DND-41 (cell line): ENCODE measurements around the gene GFOD1.

Source experiments
- ATAC-seq: fragments of 200-7000 bp; cut with Tn5 transposase; 3 replicates; pipeline ENCODE4 v1.9.1; 2021; ENCODE audit warnings: low read depth; ENCODE audit not compliant: insufficient read depth
- DNase-seq: peaks from one replicate; pipeline ENCODE4 v3.0.0-alpha.2; 2020
- H2AFZ ChIP-seq: 2 replicates; pipeline ENCODE4 v1.6.0; 2012; ENCODE audit warnings: low read depth, low read length
- H3K27ac ChIP-seq: 2 replicates; pipeline ENCODE4 v1.5.1; 2012; ENCODE audit warnings: low read length, inconsistent platforms
- H3K27me3 ChIP-seq: fragments of 200-600 bp; sonication (generic); 2 replicates; pipeline ENCODE4 v1.6.0; 2012; ENCODE audit warnings: low read length, mild to moderate bottlenecking, inconsistent platforms; ENCODE audit not compliant: insufficient read depth, poor library complexity
- H3K36me3 ChIP-seq: 2 replicates; pipeline ENCODE4 v1.5.1; 2012; ENCODE audit warnings: low read length, inconsistent platforms; ENCODE audit not compliant: insufficient read depth
- H3K4me1 ChIP-seq: 2 replicates; pipeline ENCODE4 v1.5.1; 2012; ENCODE audit warnings: mild to moderate bottlenecking, low read length; ENCODE audit not compliant: insufficient read depth
- H3K4me2 ChIP-seq: 2 replicates; pipeline ENCODE4 v1.6.0; 2012; ENCODE audit warnings: mild to moderate bottlenecking, moderate library complexity, low read length, inconsistent platforms; ENCODE audit not compliant: insufficient read depth
- H3K4me3 ChIP-seq, 2 experiments: fragments of 200-600 bp in 1 of 2; shearing (Covaris generic) in 1 of 2; 2 replicates each; pipeline ENCODE4 v1.5.1; 2012 to 2016; ENCODE audit warnings: inconsistent platforms in 2 of 2, low read length in 2 of 2, mild to moderate bottlenecking in 2 of 2, low read depth in 1 of 2, moderate library complexity in 1 of 2
- H3K79me2 ChIP-seq: 2 replicates; pipeline ENCODE4 v1.6.0; 2012; ENCODE audit warnings: low read length, inconsistent platforms; ENCODE audit not compliant: insufficient read depth
- H3K9ac ChIP-seq: 2 replicates; pipeline ENCODE4 v1.6.0; 2012; ENCODE audit warnings: low read depth, mild to moderate bottlenecking, inconsistent platforms, low read length, moderate library complexity
- H3K9me3 ChIP-seq: 2 replicates; pipeline ENCODE4 v1.5.1; 2012; ENCODE audit warnings: low read length, moderate library complexity, mild to moderate bottlenecking, inconsistent platforms; ENCODE audit not compliant: insufficient read depth, severe bottlenecking
- H4K20me1 ChIP-seq: 2 replicates; pipeline ENCODE4 v1.6.0; 2012; ENCODE audit warnings: low read length; ENCODE audit not compliant: insufficient read depth
- CTCF ChIP-seq: IDR thresholded peaks from 2 replicates; pipeline ENCODE4 v1.5.1; 2012; ENCODE audit warnings: borderline replicate concordance, low read length, moderate library complexity, mild to moderate bottlenecking; ENCODE audit not compliant: poor library complexity, severe bottlenecking; ENCODE audit errors: extremely low read depth
- EZH2 ChIP-seq: IDR thresholded peaks from 3 replicates; pipeline ENCODE4 v1.6.1; 2012; ENCODE audit warnings: borderline replicate concordance, low read depth, mild to moderate bottlenecking, moderate library complexity, low read length, inconsistent platforms; ENCODE audit not compliant: severe bottlenecking

Gene GFOD1

DNA sequence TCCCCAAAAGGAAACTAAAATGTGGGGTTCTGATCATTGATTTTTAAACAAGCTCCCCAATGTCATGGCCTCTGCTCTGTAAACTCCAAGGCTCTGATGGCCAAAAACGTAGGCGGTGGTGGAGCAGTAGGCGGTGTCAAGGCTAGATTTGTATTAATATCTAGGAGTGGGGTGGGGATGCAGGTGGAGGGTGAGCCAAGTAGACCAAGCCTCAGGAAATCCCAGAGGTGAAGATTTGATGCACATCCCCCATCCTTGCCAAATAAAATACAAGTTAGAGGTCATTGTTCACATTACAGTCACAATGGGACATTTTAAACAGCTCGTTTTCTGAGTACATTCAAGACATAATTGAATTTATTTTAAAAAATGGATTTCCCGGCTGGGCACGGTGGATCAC lies 128.1 kb downstream of the GFOD1 start:
- no peak for DNase-seq
- Histone ChIP-seq H3K9ac (no peak overlapping the region), H3K4me2 (no peak overlapping the region), H4K20me1 (no peaks in the 10 kb centered on the region), H3K36me3 (no peaks in the 10 kb centered on the region; the same call in 1 of the 2 replicates), H3K9me3 (no peaks in the 10 kb centered on the region), H3K27ac (no peak overlapping the region), H2AFZ (no peak overlapping the region), H3K79me2 (no peaks in the 10 kb centered on the region), H3K4me3 (no peak overlapping the region), H3K4me1 (peaks cover 24% of the 10 kb centered on the region), H3K27me3 (no peaks in the 10 kb centered on the region)
- no peak for ATAC-seq
- no peak for TF ChIP-seq CTCF
- no peak for TF ChIP-seq EZH2

GRCh38 chr6:13358511-13358910 lies 128.9 kb downstream of the GFOD1 start:
- H3K27ac ChIP-seq = no peak overlapping the region
- no peaks in the 10 kb centered on the region for H3K27me3 ChIP-seq
- H3K9ac ChIP-seq = no peak overlapping the region
- H4K20me1 ChIP-seq = no peaks in the 10 kb centered on the region
- DNase-seq = no peak
- no peak overlapping the region for H3K4me3 ChIP-seq
- no peaks in the 10 kb centered on the region; the same call in 1 of the 2 replicates for H3K36me3 ChIP-seq
- H3K4me2 ChIP-seq = no peak overlapping the region
- no peak overlapping the region for H2AFZ ChIP-seq
- no peaks in the 10 kb centered on the region for H3K79me2 ChIP-seq
- TF ChIP-seq CTCF (no peak), EZH2 (no peak)
- no peaks in the 10 kb centered on the region for H3K9me3 ChIP-seq
- no peak for ATAC-seq
- peaks cover 24% of the 10 kb centered on the region for H3K4me1 ChIP-seq

GRCh38 chr6:13357551-13358075 lies 129.8 kb downstream of the GFOD1 start:
- no peak overlapping the region for H3K4me2 ChIP-seq
- H3K79me2 ChIP-seq = no peaks in the 10 kb centered on the region
- H3K9ac ChIP-seq = no peak overlapping the region
- no peak overlapping the region for H3K4me3 ChIP-seq
- peaks cover 24% of the 10 kb centered on the region for H3K4me1 ChIP-seq
- H2AFZ ChIP-seq = no peak overlapping the region
- DNase-seq (no peak), ATAC-seq (no peak)
- H3K36me3 ChIP-seq = no peaks in the 10 kb centered on the region; the same call in 1 of the 2 replicates
- no peaks in the 10 kb centered on the region for H3K27me3 ChIP-seq
- no peaks in the 10 kb centered on the region for H3K9me3 ChIP-seq
- TF ChIP-seq EZH2 = no peak
- TF ChIP-seq CTCF = no peak
- no peak overlapping the region for H3K27ac ChIP-seq
- H4K20me1 ChIP-seq = no peaks in the 10 kb centered on the region
